Body of pancreas (tissue), 4 donors: ENCODE data around the gene SLC23A1. TPM values are rescaled to one million over a fixed set of nuclear protein-coding genes. Genes with fewer than 3 reads are reported as not detected.

ENCODE experiments used
- ATAC-seq: fragments of 150-250 bp; one replicate; pipeline ENCODE4 v1.9.1; 2016
- DNase-seq, 4 donors: peaks; one replicate each; pipeline ENCODE4 v3.0.0-alpha.2; 2019
- H3K27ac ChIP-seq, 4 donors: fragments of 200-600 bp; sonication (generic); 1 replicate in 3 of 4; 2 replicates in 1 of 4; pipeline versions ENCODE4 v1.5.1 to v1.6.1; 2016 to 2019; ENCODE audit warnings: mild to moderate bottlenecking in 1 of 4, mixed read lengths in 1 of 4, moderate library complexity in 1 of 4
- H3K27me3 ChIP-seq, 2 donors: fragments of 200-600 bp; sonication (generic); one replicate each; pipeline ENCODE4 v1.6.0; 2016; ENCODE audit warnings: mild to moderate bottlenecking in 1 of 2
- H3K36me3 ChIP-seq, 2 donors: fragments of 200-600 bp; sonication (generic); replicated peaks in 1 of 2; 2 replicates each; pipeline ENCODE4 v1.5.1; 2016; ENCODE audit warnings: low read depth in 2 of 2; ENCODE audit not compliant: insufficient read depth in 1 of 2
- H3K4me1 ChIP-seq: fragments of 200-600 bp; sonication (generic); one replicate; pipeline ENCODE4 v1.6.0; 2016
- H3K4me3 ChIP-seq, 2 donors: fragments of 200-600 bp; sonication (generic); 1 replicate in 1 of 2; 2 replicates in 1 of 2; pipeline ENCODE4 v1.5.1; 2016 to 2019
- H3K9me3 ChIP-seq, 3 donors: fragments of 200-600 bp; sonication (generic); 1 replicate in 2 of 3; 2 replicates in 1 of 3; pipeline ENCODE4 v1.5.1; 2016
- POLR2A ChIP-seq, 3 donors: fragments of 450-650 bp; IDR thresholded peaks; one replicate each; pipeline ENCODE4 v1.6.1; 2016; ENCODE audit warnings: antibody characterized with exemption in 3 of 3, mild to moderate bottlenecking in 2 of 3
- WGBS, 2 donors: methylation state at CpG; one replicate each; pipeline ENCODE4 v1.1.5; 2017; 5-methylcytosine and 5-hydroxymethylcytosine counted together
- intact Hi-C: fragments of 100-400 bp; cut with DNase I; formaldehyde crosslinking; loops from one replicate; pipeline ENCODE4 v1.15.1; 2023
- total RNA-seq, 2 donors: library from RNA; depleted of rRNA; stranded (reverse); fragments of >200 nt; gene quantifications; one replicate each; pipeline ENCODE4 v1.1.0, GENCODE V29; 2016
- TF ChIP-seq, protein P1 (sequence below), 7 experiments: fragments of 450-650 bp in 4 of 7; fragments of 200-600 bp in 3 of 7; sonication (generic) in 3 of 7; IDR thresholded peaks; one replicate each; pipeline ENCODE4 v1.5.1; 2016 to 2019; ENCODE audit warnings: antibody characterized with exemption in 7 of 7

Gene SLC23A1
- total RNA-seq, 2 donors from 2014 or later, result 0.66 to 0.78 TPM

DNA sequence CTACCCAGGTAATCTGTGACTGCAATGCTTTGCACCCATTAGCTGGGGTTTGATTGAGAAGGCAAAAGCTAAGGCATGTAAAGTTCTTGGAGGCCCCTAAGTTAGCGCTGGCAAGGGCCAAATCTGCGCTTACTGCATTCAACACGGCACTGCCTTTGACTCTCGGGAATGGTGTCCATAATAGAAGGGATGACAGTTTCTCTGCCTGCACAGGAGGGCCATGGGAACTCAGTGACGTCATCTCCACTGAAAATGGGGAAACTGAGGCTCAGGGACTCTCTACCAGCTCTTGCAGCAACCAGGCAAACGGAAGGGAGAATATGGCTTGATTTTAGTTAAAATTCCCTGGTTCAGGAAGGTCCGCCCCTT, 20.3 kb upstream of the SLC23A1 start:
- Histone ChIP-seq H3K27ac (peak overlapping the region; percentile 73 to 96 (median 91)), H3K27me3 (no peaks in the 10 kb centered on the region), H3K9me3 (no peaks in the 10 kb centered on the region), H3K4me3 (peak overlapping the region in 1 of 2 donors; percentile 38), H3K4me1 (peaks cover 14% of the 10 kb centered on the region), H3K36me3 (no peaks in the 10 kb centered on the region)
- intact Hi-C loops, result no loop called here
- peak; percentile 2 for ATAC-seq
- WGBS, 2 donors, result 20 to 26% methylated on average over 7 of the region's 7 CpGs
- no peak for DNase-seq
- TF ChIP-seq, protein P1, sequence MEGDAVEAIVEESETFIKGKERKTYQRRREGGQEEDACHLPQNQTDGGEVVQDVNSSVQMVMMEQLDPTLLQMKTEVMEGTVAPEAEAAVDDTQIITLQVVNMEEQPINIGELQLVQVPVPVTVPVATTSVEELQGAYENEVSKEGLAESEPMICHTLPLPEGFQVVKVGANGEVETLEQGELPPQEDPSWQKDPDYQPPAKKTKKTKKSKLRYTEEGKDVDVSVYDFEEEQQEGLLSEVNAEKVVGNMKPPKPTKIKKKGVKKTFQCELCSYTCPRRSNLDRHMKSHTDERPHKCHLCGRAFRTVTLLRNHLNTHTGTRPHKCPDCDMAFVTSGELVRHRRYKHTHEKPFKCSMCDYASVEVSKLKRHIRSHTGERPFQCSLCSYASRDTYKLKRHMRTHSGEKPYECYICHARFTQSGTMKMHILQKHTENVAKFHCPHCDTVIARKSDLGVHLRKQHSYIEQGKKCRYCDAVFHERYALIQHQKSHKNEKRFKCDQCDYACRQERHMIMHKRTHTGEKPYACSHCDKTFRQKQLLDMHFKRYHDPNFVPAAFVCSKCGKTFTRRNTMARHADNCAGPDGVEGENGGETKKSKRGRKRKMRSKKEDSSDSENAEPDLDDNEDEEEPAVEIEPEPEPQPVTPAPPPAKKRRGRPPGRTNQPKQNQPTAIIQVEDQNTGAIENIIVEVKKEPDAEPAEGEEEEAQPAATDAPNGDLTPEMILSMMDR (IDR thresholded peaks at IDR 0.05), result no peak
- no peak for TF ChIP-seq POLR2A (IDR thresholded peaks at IDR 0.05)

DNA sequence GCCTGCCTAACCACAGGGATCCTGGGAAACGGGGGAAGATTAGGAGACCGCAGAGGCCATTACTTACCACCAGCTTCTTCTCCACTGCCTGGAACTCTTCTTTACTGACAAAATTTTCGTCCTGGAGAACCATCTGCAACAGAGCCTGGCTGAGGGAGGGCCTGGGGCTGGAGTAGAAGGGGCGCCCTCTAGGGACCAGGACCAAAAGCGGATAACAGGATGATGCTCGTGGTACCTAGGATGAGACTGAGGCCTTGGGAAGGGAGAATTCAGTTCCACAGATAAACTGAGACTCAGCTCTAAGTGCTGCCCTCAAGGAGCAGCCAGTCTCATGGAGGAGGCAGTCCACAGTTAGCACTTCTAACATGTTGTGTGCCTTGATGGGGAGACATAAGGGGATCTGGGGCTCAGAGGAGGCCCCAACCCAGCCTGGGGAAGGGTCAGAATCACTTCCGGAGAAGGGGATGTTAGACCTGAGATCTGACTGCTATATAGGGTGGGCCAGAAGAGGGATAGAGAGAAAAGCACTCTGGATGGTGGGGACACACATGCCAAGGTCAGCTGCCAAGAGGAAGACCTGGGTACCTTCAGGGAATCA, 19.6 kb upstream of the SLC23A1 start:
- Histone ChIP-seq H3K27me3 (no peaks in the 10 kb centered on the region), H3K4me3 (no peak overlapping the region), H3K36me3 (no peaks in the 10 kb centered on the region), H3K4me1 (peaks cover 14% of the 10 kb centered on the region), H3K27ac (no peak overlapping the region), H3K9me3 (no peaks in the 10 kb centered on the region)
- DNase-seq (no peak), ATAC-seq (no peak)
- TF ChIP-seq, protein P1 (IDR thresholded peaks at IDR 0.05), result peak in 2 of 7 experiments; percentile 25 to 27
- TF ChIP-seq POLR2A (IDR thresholded peaks at IDR 0.05), result no peak
- intact Hi-C loops, result no loop called here
- WGBS, 2 donors, result 69 to 74% methylated on average over 7 of the region's 7 CpGs

DNA sequence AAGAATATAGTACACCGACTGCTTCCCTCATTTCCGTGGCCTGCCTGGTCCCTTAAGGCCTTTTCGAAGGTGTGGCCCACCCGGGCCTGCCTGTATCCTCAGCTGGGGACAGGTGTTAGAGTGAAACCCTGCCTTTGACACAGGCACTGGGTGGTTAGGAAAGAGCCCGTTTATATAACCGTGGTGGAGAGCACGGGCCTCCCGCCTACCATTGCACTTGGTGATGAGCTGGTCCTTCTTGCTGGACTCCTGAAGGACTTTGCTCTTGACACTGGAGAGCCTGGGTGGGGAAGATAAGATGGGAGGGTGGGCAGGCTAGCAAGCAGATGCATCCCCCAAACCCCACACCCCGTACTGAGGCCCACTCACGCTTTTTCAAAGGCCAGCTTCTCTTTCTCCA, 18.4 kb upstream of the SLC23A1 start:
- intact Hi-C loops, result no loop called here
- DNase-seq (no peak), ATAC-seq (no peak)
- Histone ChIP-seq H3K4me1 (peaks cover 14% of the 10 kb centered on the region), H3K27ac (no peak overlapping the region), H3K9me3 (no peaks in the 10 kb centered on the region), H3K27me3 (no peaks in the 10 kb centered on the region), H3K36me3 (no peaks in the 10 kb centered on the region), H3K4me3 (no peak overlapping the region)
- 91 to 92% methylated on average over 9 to 10 of the region's 10 CpGs for WGBS, 2 donors
- TF ChIP-seq, protein P1 (IDR thresholded peaks at IDR 0.05), result no peak
- TF ChIP-seq POLR2A (IDR thresholded peaks at IDR 0.05), result no peak

DNA sequence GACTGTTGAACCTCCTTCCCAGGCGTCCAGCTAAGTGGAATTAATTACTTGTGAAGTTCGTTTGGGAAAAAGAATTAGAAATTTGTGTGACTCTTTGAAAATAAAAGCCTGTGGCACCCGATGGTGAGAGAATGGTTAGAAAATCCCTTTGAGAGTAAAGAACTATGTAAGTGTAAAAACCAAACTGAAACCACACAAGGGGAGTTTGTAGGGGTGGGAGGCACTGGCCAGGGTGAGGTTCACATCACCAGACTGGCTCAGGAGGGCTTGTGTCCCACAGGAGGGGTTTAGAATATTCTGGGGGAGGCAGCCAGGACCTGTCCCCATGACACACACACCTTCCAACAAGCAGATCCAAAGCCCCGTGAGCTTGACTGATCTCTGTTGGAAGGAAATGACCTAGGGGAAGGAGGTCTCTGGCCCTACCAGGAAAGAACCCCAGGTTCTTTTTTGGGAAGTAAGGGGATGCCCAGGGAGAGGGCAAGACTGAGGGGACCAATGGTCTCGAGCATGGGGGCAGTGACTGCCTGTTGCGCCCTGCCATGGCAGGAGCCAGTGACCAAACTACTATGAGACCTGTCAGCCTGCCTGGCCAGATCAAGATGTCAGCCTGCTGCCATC, 16.5 kb upstream of the SLC23A1 start:
- WGBS, 2 donors, result 70 to 71% methylated on average over 4 to 6 of the region's 6 CpGs
- Histone ChIP-seq H3K27ac (no peak overlapping the region), H3K4me3 (no peak overlapping the region), H3K4me1 (peaks cover 20% of the 10 kb centered on the region), H3K36me3 (no peaks in the 10 kb centered on the region), H3K9me3 (no peaks in the 10 kb centered on the region), H3K27me3 (no peaks in the 10 kb centered on the region)
- DNase-seq, result no peak
- no peak for ATAC-seq
- no peak for TF ChIP-seq POLR2A (IDR thresholded peaks at IDR 0.05)
- TF ChIP-seq, protein P1 (IDR thresholded peaks at IDR 0.05), result no peak
- intact Hi-C loops, result no loop called here

DNA sequence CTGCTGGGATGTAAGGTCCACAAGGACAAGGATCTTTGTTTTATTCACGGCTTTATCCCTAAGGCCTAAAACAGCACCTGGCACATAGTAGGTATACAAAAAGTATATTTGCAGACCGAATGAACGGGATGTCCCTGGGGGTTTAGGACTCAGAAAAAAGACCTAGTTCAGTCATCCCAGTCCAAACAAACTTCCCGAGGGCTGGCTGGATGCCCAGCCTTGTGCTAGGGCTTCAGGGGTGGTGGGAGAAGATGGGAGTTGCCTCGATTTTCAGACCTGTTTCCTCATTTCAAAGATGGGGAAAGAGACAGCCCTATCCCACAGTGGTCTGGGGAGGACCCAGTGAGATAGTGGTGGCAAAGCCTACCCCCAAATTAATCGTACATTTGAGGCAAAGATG, 14.8 kb upstream of the SLC23A1 start:
- H3K4me1 ChIP-seq, result peaks cover 27% of the 10 kb centered on the region
- no peak for ATAC-seq
- intact Hi-C loops, result no loop called here
- TF ChIP-seq, protein P1 (IDR thresholded peaks at IDR 0.05), result no peak
- TF ChIP-seq POLR2A (IDR thresholded peaks at IDR 0.05), result no peak
- WGBS, 2 donors, result 36 to 40% methylated on average over 6 of the region's 6 CpGs
- no peaks in the 10 kb centered on the region for H3K36me3 ChIP-seq
- peak in 1 of 4 donors; percentile 46 for DNase-seq
- no peak overlapping the region for H3K4me3 ChIP-seq
- H3K27me3 ChIP-seq, result peaks cover 0 to 11% of the 10 kb centered on the region in 2 donors
- no peak overlapping the region for H3K27ac ChIP-seq
- no peaks in the 10 kb centered on the region for H3K9me3 ChIP-seq
